A549 treated with AZD9567 at 1 μM for 4 hours (cell line): ENCODE measurements around the gene RAPGEF2. TPM values are rescaled to one million over a fixed set of nuclear protein-coding genes. Genes with fewer than 3 reads are reported as not detected.

ENCODE experiments used
- total RNA-seq: library from RNA; stranded (reverse); fragments of 200-300 nt; extraction: Qiagen RNA extraction; gene quantifications from 5 replicates; pipeline ENCODE4 v1.2.3, GENCODE V29; 2022; ENCODE audit not compliant: insufficient read depth

The RAPGEF2 gene
- total RNA-seq = 8.3 to 23.5 TPM (median 12.2 TPM) in 5 replicates

DNA sequence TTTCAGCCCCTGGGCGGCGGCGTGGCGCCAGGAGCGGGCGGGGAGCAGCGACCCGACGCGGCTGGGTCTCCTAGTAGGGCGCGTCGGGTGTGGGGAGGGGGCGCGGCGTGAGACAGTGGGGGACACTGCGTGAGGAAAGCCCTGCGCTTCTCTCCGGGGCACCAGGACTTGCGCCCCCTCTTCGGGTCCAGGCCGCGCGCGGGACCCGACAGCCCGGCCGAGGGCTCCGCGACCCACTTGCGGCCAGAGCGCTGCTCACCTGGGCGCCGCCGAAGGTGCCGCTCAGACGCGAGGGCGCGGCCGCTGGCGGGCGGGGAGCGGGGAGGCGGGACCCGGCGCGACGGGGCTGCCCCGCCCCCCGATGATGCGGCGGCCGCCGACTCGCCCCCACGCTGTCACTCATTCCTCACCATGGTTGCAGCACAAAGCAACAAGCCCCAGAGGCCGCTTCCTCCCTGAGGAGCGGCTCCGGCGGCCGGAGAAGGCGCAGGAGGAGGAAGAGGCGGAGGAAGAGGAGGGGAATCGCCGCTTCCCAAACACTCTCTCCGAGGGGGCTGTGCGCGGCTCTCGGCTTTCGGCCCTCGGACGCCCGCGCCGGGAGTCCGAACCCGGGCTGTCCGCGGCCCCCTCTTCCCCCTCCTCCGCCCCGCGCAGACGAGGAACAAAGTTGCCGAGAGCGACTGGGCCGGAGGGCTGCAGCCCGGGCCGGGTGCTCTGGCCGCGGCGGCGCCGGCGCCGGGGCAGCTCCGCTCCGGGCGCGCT is at the start of gene RAPGEF2:
RAPGEF2 (plus strand) TSS at position 458 of the 762 bp plus-strand sequence. CDS start 1,084 bp downstream, outside the sequence.

